ENCODE data around the gene YBX2. TPM values are rescaled to one million over a fixed set of nuclear protein-coding genes. Genes with fewer than 3 reads are reported as not detected.
A peak's percentile ranks its signal among the peaks of the same experiment; 100 is the strongest.

Gene YBX2
- total RNA-seq, 1 experiment from 2014 or later, result 12.2 TPM

- peaks cover 27% of the 10 kb centered on the region for H3K36me3 ChIP-seq (replicated peaks; ENCODE audit: control insufficient read depth, insufficient read depth, low read length)
- no peak overlapping the region for H3K4me3 ChIP-seq (ENCODE audit: insufficient read depth, low read depth, low read length)
- H3K27me3 ChIP-seq (ENCODE audit: control insufficient read depth, insufficient read depth, low read length), result no peaks in the 10 kb centered on the region
- no peak for DNase-seq
Observed at GRCh38 chr17:7328009-7328408, 33.6 kb upstream of the YBX2 start.

- no peak for DNase-seq
- H3K36me3 ChIP-seq (replicated peaks; ENCODE audit: control insufficient read depth, insufficient read depth, low read length), result peaks cover 32% of the 10 kb centered on the region
- no peak overlapping the region for H3K4me3 ChIP-seq (ENCODE audit: insufficient read depth, low read depth, low read length)
- no peaks in the 10 kb centered on the region for H3K27me3 ChIP-seq (ENCODE audit: control insufficient read depth, insufficient read depth, low read length)
Observed at GRCh38 chr17:7327501-7327900, 33.1 kb upstream of the YBX2 start.

DNA sequence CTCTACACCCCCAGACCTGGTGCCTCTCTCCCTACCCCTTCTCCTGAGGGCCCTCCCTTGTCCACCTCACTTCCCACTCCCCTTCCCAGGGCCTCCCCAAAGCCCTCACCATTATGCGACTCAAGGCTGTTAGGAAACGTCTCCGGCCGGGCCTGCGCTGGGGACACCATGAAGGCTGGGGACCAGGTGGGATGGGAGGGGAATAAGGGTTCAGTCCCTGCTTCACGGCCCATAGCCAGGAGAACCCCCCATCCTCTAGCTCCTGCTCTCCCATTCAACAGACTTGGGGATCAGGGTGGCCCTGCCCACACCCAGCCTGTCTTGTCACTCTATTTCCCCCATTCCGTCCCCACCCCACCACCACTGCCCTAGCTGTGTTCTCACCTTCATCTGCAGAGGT is 32.6 kb upstream of the YBX2 start:
- H3K36me3 ChIP-seq (replicated peaks; ENCODE audit: control insufficient read depth, insufficient read depth, low read length), result peaks cover 37% of the 10 kb centered on the region
- H3K4me3 ChIP-seq (ENCODE audit: insufficient read depth, low read depth, low read length), result no peak overlapping the region
- DNase-seq, result no peak
- no peaks in the 10 kb centered on the region for H3K27me3 ChIP-seq (ENCODE audit: control insufficient read depth, insufficient read depth, low read length)

DNA sequence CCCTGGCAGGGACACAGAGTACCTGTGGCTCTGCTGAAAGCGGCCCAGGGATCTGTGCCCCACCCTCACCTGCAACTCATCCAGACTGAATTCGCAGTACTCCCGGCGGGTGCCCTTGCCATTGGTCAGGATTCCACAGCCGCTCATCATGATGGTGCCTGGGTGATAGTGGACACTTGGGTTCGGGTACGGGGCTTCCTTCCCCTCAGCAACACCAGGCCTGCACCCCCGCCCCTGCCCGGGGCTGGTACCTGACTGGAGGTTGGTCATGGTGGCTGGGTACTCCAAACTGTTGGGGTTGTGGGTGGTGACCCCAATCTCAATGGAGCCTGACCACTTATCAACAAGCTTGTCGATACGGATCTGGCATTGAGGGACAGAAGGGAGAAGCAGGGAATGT is 31.7 kb upstream of the YBX2 start:
- DNase-seq, result peak; percentile 34
- Histone ChIP-seq H3K27me3 (ENCODE audit: control insufficient read depth, insufficient read depth, low read length) (no peaks in the 10 kb centered on the region), H3K36me3 (replicated peaks; ENCODE audit: control insufficient read depth, insufficient read depth, low read length) (peaks cover 42% of the 10 kb centered on the region), H3K4me3 (ENCODE audit: insufficient read depth, low read depth, low read length) (no peak overlapping the region)

GRCh38 chr17:7325031-7325528 is 30.6 kb upstream of the YBX2 start:
- DNase-seq, result peak; percentile 42
- H3K36me3 ChIP-seq (replicated peaks; ENCODE audit: control insufficient read depth, insufficient read depth, low read length), result peaks cover 51% of the 10 kb centered on the region
- H3K27me3 ChIP-seq (ENCODE audit: control insufficient read depth, insufficient read depth, low read length), result no peaks in the 10 kb centered on the region
- no peak overlapping the region for H3K4me3 ChIP-seq (ENCODE audit: insufficient read depth, low read depth, low read length)

DNA sequence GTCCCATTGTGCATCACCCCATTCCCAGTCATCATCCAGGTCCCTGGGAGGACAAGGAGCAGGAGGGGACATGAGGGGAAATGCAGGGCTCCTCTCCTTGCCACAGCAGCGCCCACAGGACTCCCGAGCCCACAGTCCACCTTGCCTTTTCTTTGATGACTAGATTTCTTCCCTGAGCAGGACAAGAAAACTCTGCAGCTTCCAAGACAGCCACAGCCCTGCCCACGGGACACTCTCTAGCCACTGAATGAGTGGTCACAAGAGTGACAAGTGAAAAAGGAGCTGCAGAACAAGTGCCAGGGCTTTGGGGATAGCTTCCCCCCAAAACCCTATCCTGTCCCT is 30.0 kb upstream of the YBX2 start:
- H3K27me3 ChIP-seq (ENCODE audit: control insufficient read depth, insufficient read depth, low read length), result no peaks in the 10 kb centered on the region
- no peak overlapping the region for H3K4me3 ChIP-seq (ENCODE audit: insufficient read depth, low read depth, low read length)
- peaks cover 51% of the 10 kb centered on the region for H3K36me3 ChIP-seq (replicated peaks; ENCODE audit: control insufficient read depth, insufficient read depth, low read length)
- DNase-seq, result no peak

DNA sequence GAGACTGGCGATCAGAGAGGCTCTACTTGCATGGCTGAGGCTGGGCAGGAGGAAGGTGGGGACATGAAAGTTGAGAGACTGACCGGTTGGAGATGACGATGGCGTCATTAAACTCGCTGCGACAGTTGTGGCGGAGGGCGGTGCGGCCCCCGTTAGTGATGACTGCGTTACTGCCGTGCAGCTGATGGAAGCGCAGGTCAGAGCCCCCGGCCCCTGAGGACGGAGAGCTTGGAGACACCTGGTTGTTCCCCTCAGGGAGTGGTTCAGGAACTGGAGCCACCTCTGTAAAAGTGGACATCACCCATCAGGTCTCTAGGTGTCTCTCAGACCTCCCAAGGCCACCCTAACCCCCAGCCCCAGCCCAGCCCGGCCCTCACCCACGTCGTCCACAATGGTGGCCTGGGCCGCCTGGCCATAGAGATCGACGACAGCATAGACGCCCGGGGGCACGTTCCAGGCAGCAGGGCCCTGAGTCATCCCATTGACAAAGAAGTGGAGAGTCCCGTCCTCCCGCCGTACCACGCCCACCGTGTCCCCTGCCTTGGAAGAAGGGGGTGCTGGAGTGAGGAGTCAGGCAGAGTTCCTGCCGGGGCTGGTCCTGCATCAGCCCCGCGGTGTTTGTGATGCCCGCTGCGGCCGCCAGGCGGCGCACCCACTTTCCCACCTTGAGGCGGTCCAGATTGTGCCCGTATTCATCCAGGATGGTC is 29.4 kb upstream of the YBX2 start:
- DNase-seq, result peak; percentile 98
- no peaks in the 10 kb centered on the region for H3K27me3 ChIP-seq (ENCODE audit: control insufficient read depth, insufficient read depth, low read length)
- no peak overlapping the region for H3K4me3 ChIP-seq (ENCODE audit: insufficient read depth, low read depth, low read length)
- peaks cover 54% of the 10 kb centered on the region for H3K36me3 ChIP-seq (replicated peaks; ENCODE audit: control insufficient read depth, insufficient read depth, low read length)

GRCh38 chr17:7322520-7323194 is 28.2 kb upstream of the YBX2 start:
- peak; percentile 37 for DNase-seq
- Histone ChIP-seq H3K36me3 (replicated peaks; ENCODE audit: control insufficient read depth, insufficient read depth, low read length) (peaks cover 64% of the 10 kb centered on the region), H3K4me3 (ENCODE audit: insufficient read depth, low read depth, low read length) (no peak overlapping the region), H3K27me3 (ENCODE audit: control insufficient read depth, insufficient read depth, low read length) (no peaks in the 10 kb centered on the region)

DNA sequence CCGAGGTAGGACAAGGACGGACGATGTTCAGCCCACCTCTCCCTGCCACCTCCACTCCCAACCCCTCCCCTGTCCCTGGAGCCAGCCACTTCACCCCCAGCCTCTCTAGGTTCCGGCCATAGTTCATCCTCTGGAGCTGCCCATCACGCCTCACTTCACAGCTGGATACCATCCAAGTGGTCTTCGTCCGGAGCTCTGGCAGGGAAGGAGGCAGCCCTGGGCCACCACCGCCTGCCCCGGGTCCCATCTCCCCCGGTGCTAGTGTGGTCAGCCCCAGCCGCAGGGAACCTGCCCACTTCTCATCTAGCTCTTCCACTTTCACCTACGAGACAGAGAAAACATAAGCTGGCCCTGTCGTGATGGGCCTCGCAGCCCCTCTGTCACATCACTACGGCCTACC is 27.0 kb upstream of the YBX2 start:
- Histone ChIP-seq H3K36me3 (replicated peaks; ENCODE audit: control insufficient read depth, insufficient read depth, low read length) (peaks cover 66% of the 10 kb centered on the region), H3K27me3 (ENCODE audit: control insufficient read depth, insufficient read depth, low read length) (no peaks in the 10 kb centered on the region), H3K4me3 (ENCODE audit: insufficient read depth, low read depth, low read length) (no peak overlapping the region)
- peak; percentile 34 for DNase-seq

DNA sequence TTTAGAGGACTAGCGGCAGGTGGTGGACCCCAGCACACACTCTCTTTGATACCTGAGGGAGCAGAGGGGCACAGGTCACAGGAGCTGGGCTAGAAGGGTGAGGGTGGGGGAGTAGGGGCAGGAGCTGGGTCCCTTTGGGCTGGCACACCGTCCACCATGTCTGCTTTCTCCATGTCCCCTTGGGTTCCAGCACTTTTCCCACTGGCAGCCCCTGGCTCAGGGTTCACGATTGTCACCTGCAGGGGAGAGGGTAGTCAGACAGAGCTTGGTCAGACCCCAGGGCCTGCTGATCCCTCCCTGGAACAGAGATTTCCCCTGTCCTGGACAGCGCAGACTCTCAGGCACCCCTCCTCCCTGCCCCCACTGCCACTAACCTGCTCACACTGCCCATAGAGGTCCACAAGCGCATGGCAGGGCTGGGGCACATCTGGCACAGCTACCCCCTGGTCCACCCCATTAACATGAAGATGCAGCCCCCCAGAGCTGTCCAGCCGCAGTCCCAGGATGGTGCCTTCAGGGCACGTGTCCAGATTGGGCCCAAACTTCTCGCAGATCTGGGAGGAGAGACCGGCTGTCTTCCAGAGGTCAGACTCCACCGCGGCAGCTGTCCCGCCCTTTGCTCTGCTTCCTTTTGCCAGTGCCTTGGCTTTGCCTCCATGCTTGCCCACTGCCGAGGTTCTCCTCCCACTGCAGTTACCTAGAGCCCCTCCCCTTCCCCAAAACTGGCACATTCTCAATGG is 23.9 kb upstream of the YBX2 start:
- peak; percentile 35 for DNase-seq
- Histone ChIP-seq H3K36me3 (replicated peaks; ENCODE audit: control insufficient read depth, insufficient read depth, low read length) (peaks cover 47% of the 10 kb centered on the region), H3K4me3 (ENCODE audit: insufficient read depth, low read depth, low read length) (no peak overlapping the region), H3K27me3 (ENCODE audit: control insufficient read depth, insufficient read depth, low read length) (no peaks in the 10 kb centered on the region)

GRCh38 chr17:7317161-7317803 is 22.8 kb upstream of the YBX2 start:
- Histone ChIP-seq H3K4me3 (ENCODE audit: insufficient read depth, low read depth, low read length) (no peak overlapping the region), H3K27me3 (ENCODE audit: control insufficient read depth, insufficient read depth, low read length) (no peaks in the 10 kb centered on the region), H3K36me3 (replicated peaks; ENCODE audit: control insufficient read depth, insufficient read depth, low read length) (peaks cover 44% of the 10 kb centered on the region)
- peak; percentile 35 for DNase-seq

DNA sequence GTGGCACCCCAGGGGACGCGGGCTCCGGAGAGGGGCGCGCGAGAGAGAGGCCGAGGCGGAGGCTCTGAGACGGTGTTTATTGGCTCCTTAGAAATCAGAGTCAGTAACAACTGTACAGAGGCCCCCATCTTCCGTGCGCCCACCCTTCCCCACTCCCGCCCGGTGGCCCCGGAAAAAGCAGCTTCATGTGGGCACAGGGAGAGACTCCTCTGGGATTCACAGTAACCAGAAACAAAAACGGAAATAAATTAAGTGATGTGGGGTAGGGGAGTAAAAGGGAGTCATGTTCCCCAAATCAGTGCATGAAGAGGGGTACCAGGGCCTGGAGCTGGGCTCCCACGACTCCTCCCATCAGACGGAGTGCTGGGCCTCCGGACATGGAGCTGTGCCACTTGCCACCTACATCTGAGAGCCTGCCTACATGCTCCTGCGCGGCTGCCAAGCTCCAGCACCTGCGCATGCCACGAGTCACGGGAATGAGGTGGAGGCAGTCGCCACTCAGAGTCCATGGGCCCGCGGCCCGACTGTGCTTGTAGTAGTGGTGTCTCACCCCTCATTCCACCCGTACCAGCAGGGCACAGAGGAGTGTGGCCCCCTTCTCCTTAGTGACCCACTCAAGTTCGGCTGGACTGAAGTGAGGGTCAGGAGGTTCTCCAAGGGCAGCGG is 21.3 kb upstream of the YBX2 start:
- Histone ChIP-seq H3K4me3 (ENCODE audit: insufficient read depth, low read depth, low read length) (peak overlapping the region; percentile 73), H3K27me3 (ENCODE audit: control insufficient read depth, insufficient read depth, low read length) (no peaks in the 10 kb centered on the region), H3K36me3 (replicated peaks; ENCODE audit: control insufficient read depth, insufficient read depth, low read length) (peaks cover 41% of the 10 kb centered on the region)
- no peak for DNase-seq

DNA sequence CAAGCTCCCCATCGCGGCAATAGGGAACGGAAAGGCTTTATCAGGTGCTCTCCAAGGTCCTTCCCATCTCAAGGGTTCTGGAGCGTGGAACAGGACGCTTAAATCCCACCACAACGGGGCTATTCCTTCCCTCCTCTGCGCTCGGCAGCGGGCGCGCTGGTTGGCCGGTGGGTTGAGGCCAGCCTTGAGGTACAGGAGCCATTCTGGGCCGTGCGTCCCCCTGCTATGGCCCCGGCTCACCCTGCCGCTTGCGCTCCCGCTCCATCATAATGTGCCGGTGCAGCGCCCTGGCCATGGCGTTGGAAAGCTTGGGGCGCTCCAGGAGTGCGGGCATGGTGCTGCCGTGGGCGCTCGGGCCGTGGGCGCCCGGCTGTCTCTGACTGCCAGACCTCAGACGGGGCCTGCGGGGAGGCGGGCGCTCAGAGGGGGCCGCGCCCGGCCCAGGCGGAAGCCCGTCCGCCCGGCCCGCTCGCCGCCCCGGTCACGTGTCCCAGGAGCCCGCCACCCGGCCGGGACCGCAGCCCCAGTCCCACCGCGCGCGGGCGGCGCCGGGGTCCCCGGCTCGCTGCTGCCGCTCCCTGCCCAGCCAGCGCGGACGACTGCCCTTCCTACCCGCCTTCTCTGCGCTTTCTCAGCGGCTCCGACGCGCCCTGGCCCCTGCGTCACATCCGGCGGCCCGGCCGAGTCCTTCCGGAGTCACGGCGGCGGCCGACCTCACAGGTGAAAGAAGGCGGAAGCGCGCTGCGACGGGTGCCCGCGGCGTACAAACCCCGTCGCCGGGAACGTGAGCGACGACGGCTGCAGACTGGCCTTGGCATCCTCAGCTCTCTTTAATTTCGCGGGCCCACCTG is 20.5 kb upstream of the YBX2 start, which contains the start of gene GPS2:
Gene GPS2, minus strand, starts transcription at position 642 of the 851 bp plus-strand sequence. Its CDS starts 308 bp downstream, at position 334.
- peaks cover 44% of the 10 kb centered on the region for H3K36me3 ChIP-seq (replicated peaks; ENCODE audit: control insufficient read depth, insufficient read depth, low read length)
- no peaks in the 10 kb centered on the region for H3K27me3 ChIP-seq (ENCODE audit: control insufficient read depth, insufficient read depth, low read length)
- peak; percentile 99 for DNase-seq
- H3K4me3 ChIP-seq (ENCODE audit: insufficient read depth, low read depth, low read length), result peak within 1 kb of the TSS; percentile 73
